Uterus (tissue), 2 donors: ENCODE measurements around the gene CBFB.

Experiments
- POLR2A ChIP-seq, 2 donors: fragments of 450-650 bp; IDR thresholded peaks; one replicate each; pipeline ENCODE4 v1.6.1; 2016; ENCODE audit warnings: antibody characterized with exemption in 2 of 2, mild to moderate bottlenecking in 1 of 2, moderate library complexity in 1 of 2
- TF ChIP-seq, protein P1 (sequence below), 4 experiments: fragments of 200-600 bp in 2 of 4; fragments of 450-650 bp in 2 of 4; sonication (generic) in 2 of 4; IDR thresholded peaks; one replicate each; pipeline ENCODE4 v1.5.1; 2016 to 2019; ENCODE audit warnings: antibody characterized with exemption in 4 of 4, mild to moderate bottlenecking in 2 of 4, moderate library complexity in 1 of 4

DNA sequence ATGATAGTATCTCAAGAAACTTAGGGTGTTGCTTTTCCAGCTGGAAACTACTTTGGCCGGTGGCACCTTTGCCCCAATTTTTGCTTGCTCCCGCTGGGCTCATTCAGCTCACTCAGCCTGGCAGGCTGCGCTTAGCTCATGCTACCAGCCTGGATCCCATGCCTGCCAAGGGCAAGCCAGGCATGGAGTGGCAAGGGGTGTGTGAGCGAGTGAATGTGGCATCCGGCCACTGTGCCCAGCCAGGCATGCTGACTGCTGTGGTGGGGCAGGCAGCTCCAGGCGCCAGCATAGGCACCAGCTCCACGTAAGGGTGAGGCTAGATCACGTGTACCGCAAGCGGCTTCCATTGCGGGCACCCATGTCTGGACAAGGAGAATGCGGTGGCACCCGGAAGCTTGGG, 112.4 kb downstream of the CBFB start:
- TF ChIP-seq, protein P1, sequence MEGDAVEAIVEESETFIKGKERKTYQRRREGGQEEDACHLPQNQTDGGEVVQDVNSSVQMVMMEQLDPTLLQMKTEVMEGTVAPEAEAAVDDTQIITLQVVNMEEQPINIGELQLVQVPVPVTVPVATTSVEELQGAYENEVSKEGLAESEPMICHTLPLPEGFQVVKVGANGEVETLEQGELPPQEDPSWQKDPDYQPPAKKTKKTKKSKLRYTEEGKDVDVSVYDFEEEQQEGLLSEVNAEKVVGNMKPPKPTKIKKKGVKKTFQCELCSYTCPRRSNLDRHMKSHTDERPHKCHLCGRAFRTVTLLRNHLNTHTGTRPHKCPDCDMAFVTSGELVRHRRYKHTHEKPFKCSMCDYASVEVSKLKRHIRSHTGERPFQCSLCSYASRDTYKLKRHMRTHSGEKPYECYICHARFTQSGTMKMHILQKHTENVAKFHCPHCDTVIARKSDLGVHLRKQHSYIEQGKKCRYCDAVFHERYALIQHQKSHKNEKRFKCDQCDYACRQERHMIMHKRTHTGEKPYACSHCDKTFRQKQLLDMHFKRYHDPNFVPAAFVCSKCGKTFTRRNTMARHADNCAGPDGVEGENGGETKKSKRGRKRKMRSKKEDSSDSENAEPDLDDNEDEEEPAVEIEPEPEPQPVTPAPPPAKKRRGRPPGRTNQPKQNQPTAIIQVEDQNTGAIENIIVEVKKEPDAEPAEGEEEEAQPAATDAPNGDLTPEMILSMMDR (IDR thresholded peaks at IDR 0.05) = no peak
- no peak for TF ChIP-seq POLR2A (IDR thresholded peaks at IDR 0.05)
